K562 treated with DMSO at 1 percent for 48 hours (cell line): ENCODE measurements around the gene VCX3A. TPM values are rescaled to one million over a fixed set of nuclear protein-coding genes. Genes with fewer than 3 reads are reported as not detected.

Experiments
- total RNA-seq: library from RNA; unstranded; fragments of 300-600 nt; gene quantifications from 2 replicates; pipeline ENCODE4 v1.2.3, GENCODE V29; 2022; ENCODE audit warnings: low replicate concordance; ENCODE audit errors: extremely low read depth

Gene VCX3A
- total RNA-seq = not detected in 2 replicates

DNA sequence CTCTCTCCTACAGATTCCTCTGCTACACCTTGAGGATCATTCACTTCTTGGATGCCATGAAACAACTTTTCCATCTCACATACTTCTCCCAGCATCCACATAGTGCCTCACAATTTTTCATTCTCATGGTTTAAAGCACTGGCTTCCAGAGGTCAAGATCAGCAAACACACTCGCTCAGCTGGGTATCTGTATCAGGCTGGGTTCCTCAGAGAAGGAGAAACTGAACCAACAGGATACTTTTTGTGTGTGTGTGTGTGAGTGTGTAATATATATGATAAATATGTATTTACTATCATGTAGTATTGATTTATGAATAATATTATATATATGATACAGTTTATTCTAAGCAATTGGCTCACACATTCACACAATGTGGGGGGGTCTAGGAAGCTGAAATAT is at the start of gene VCX3A:
VCX3A (minus strand) TSS at position 101 of the 400 bp plus-strand sequence. CDS start 621 bp downstream, outside the sequence.

